ENCODE results near the gene CEL.

GRCh38 chr9:133101356-133102189, 39.8 kb downstream of the CEL start:
- TF ChIP-seq POLR2A (IDR thresholded peaks at IDR 0.05; ENCODE audit: extremely low read depth, insufficient read length) (no peak), CTCF (IDR thresholded peaks at IDR 0.05; ENCODE audit: low read depth, low read length) (no peak), MYC (IDR thresholded peaks at IDR 0.05; ENCODE audit: low read depth, low read length) (no peak), MAX (IDR thresholded peaks at IDR 0.05; ENCODE audit: low read depth, low read length) (no peak)
